Measurements from ENCODE around the gene SPACA9. TPM values are rescaled to one million over a fixed set of nuclear protein-coding genes. Genes with fewer than 3 reads are reported as not detected.
A peak's percentile ranks its signal among the peaks of the same experiment; 100 is the strongest.

Gene SPACA9
- polyA plus RNA-seq, 6 donors from 2014 or later, result 1.9 to 5.8 (median 3.5) TPM

DNA sequence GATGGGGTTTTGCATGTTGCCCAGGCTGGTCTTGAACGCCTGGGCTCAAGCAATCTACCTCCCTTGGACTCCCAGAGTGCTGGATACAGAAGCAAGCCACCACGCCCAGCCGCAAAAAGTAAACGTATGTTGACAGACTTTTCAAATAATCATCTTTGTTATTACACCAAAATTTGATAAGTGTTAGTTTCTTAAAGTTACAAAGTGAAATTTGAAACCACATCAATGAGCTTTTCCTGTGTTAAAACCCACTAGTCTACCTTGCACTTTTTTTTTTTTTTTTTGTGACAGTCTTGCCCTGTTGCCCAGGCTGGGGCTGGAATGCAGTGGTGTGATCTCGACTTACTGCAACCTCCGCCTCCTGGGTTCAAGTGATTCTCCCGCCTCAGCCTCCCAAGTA lies 29.9 kb downstream of the SPACA9 start:
- H3K27me3 Mint-ChIP-seq, result no peaks in the 10 kb centered on the region
- H3K4me1 Mint-ChIP-seq, result no peaks in the 10 kb centered on the region
- no peak for ATAC-seq (ENCODE audit: low read depth in 2 of 2)
- DNase-seq, result no peak
- peaks cover 8 to 27% of the 10 kb centered on the region in 2 donors for H3K36me3 Mint-ChIP-seq
- H3K9me3 Mint-ChIP-seq, result no peaks in the 10 kb centered on the region
- no peak overlapping the region for H3K27ac Mint-ChIP-seq
- no peak overlapping the region for H3K4me3 Mint-ChIP-seq

DNA sequence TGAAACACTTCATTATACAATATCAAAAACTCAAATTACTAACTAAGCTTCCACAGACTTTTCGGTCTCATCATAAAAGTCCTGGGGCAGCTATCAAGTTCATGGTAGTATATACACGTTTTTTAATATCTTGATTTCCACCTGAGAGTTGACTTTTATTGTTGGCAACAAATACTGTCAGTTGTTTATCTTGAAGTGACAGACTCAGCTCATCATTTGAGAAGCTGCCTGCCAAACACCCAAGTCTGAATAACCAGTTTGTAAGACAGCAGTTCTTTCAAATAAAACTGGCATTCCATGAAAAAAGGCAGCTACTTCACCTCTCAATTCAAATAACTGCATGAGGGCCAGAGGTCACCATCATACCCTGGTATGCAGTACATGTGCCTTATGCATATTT lies 30.6 kb downstream of the SPACA9 start:
- Mint-ChIP-seq H3K9me3 (no peaks in the 10 kb centered on the region), H3K27me3 (no peaks in the 10 kb centered on the region), H3K4me3 (no peak overlapping the region), H3K36me3 (peaks cover 8 to 27% of the 10 kb centered on the region in 2 donors), H3K4me1 (no peaks in the 10 kb centered on the region), H3K27ac (no peak overlapping the region)
- DNase-seq (no peak), ATAC-seq (ENCODE audit: low read depth in 2 of 2) (no peak)

GRCh38 chr9:132910376-132910775 lies 31.7 kb downstream of the SPACA9 start:
- Mint-ChIP-seq H3K27me3 (no peaks in the 10 kb centered on the region), H3K27ac (no peak overlapping the region), H3K4me3 (no peak overlapping the region), H3K36me3 (peaks cover 8 to 29% of the 10 kb centered on the region in 2 donors), H3K9me3 (no peaks in the 10 kb centered on the region), H3K4me1 (no peaks in the 10 kb centered on the region)
- ATAC-seq (ENCODE audit: low read depth in 2 of 2) (no peak), DNase-seq (no peak)

GRCh38 chr9:132912131-132912530 lies 33.4 kb downstream of the SPACA9 start:
- H3K4me1 Mint-ChIP-seq, result no peaks in the 10 kb centered on the region
- H3K36me3 Mint-ChIP-seq, result peaks cover 18 to 44% of the 10 kb centered on the region in 2 donors
- H3K27ac Mint-ChIP-seq, result no peak overlapping the region
- ATAC-seq (ENCODE audit: low read depth in 2 of 2), result no peak
- no peaks in the 10 kb centered on the region for H3K27me3 Mint-ChIP-seq
- DNase-seq, result no peak
- no peak overlapping the region for H3K4me3 Mint-ChIP-seq
- H3K9me3 Mint-ChIP-seq, result peaks cover 0 to 3% (median 0%) of the 10 kb centered on the region in 7 donors

DNA sequence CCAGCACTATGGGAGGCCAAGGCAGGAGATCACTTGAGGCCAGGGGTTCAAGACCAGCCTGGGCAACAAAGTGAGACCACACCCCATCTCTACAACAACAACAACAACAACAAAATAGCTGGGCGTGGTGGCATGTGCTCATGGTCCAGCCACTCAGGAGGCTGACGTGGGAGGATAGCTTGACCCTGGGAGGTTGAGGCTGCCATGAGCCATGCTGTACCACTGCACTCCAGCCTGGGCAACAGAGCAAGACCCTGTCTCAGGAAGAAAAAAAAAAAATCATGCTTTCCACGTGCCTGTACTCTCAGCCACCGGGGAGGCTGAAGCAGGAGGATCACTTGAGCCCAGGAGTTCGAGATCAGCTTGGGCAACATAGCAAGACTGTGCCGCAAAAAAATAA lies 36.2 kb downstream of the SPACA9 start:
- Mint-ChIP-seq H3K27ac (peak overlapping the region in 1 of 6 donors; percentile 20), H3K27me3 (no peaks in the 10 kb centered on the region), H3K36me3 (peaks cover 45 to 55% of the 10 kb centered on the region in 2 donors), H3K4me1 (no peaks in the 10 kb centered on the region), H3K9me3 (peaks cover 0 to 3% (median 0%) of the 10 kb centered on the region in 7 donors), H3K4me3 (no peak overlapping the region)
- no peak for DNase-seq
- no peak for ATAC-seq (ENCODE audit: low read depth in 2 of 2)

- DNase-seq, result no peak
- Mint-ChIP-seq H3K27ac (no peak overlapping the region), H3K4me1 (no peaks in the 10 kb centered on the region)
Observed at GRCh38 chr9:132919614-132920268, 41.0 kb downstream of the SPACA9 start.

DNA sequence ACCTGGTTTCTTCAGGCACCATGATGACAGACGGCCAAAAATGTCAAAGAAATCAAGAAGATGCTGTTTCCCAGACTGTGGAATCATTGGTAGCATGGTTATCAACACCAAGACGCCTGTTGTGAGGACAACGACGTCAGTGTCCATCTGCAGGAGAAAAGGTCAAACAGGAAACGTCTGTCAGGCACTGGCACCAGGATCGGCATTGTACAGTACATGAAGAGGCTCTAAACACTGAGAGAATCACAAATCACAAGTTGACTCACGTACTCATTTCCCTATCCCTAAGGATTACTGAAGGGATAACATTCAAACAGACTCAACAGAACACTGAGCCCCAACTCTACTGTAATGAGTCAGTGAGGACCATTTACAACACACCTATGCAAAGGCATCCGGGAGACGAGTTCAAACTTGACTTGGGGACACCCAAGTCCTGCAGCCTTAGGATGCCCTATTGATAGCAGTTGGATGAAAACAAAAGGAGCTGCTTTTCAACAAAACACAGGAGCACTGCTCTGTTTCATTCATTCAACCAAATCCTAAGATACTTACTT lies 44.7 kb downstream of the SPACA9 start:
- no peaks in the 10 kb centered on the region for H3K9me3 Mint-ChIP-seq
- no peaks in the 10 kb centered on the region for H3K4me1 Mint-ChIP-seq
- no peak for DNase-seq
- H3K27me3 Mint-ChIP-seq, result no peaks in the 10 kb centered on the region
- no peak overlapping the region for H3K27ac Mint-ChIP-seq
- H3K4me3 Mint-ChIP-seq, result no peak overlapping the region
- ATAC-seq (ENCODE audit: low read depth in 2 of 2), result no peak
- peaks cover 52 to 55% of the 10 kb centered on the region in 2 donors for H3K36me3 Mint-ChIP-seq

More at GRCh38 chr9:132919614-132920268, 41.0 kb downstream of the SPACA9 start:
- Mint-ChIP-seq H3K9me3 (peaks cover 0 to 3% (median 0%) of the 10 kb centered on the region in 7 donors), H3K4me3 (no peak overlapping the region), H3K36me3 (peaks cover 65 to 68% of the 10 kb centered on the region in 2 donors), H3K27me3 (no peaks in the 10 kb centered on the region)
- no peak for ATAC-seq (ENCODE audit: low read depth in 2 of 2)

GRCh38 chr9:132927704-132928103 lies 49.0 kb downstream of the SPACA9 start:
- Mint-ChIP-seq H3K4me3 (no peak overlapping the region), H3K4me1 (peaks cover 0 to 9% (median 0%) of the 10 kb centered on the region in 3 donors), H3K9me3 (no peaks in the 10 kb centered on the region), H3K27ac (no peak overlapping the region), H3K27me3 (no peaks in the 10 kb centered on the region), H3K36me3 (peaks cover 16 to 30% of the 10 kb centered on the region in 2 donors)
- ATAC-seq (ENCODE audit: low read depth in 2 of 2) (no peak), DNase-seq (no peak)

DNA sequence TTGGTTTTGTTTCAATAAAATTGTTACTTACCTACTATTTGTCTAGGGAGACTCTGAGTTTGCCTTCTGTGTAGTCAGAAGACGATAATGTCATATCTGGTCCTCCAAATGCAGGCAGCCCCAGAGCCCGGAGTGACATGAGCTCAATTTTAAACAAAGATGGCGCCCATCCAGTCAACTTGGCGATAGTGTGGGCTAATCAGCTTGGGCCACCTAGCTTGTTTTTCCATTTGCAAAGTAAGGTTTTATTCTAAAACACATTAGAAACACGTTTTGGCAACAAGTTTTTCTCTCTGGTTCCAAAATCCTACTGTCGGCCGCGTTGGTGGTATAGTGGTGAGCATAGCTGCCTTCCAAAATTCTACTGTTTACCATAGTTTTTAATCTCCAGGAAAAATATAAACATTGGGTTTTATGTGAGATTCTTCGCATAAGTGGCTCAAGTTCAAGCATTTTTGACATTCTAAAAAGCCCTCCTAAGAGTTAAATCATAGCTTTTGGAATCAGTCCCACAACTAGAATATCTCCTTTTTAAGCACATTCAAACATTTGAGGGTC lies 52.6 kb downstream of the SPACA9 start:
- Mint-ChIP-seq H3K9me3 (no peaks in the 10 kb centered on the region), H3K27me3 (no peaks in the 10 kb centered on the region), H3K27ac (no peak overlapping the region), H3K36me3 (peaks cover 9 to 21% of the 10 kb centered on the region in 2 donors), H3K4me1 (peaks cover 5 to 17% (median 7%) of the 10 kb centered on the region in 3 donors), H3K4me3 (no peak overlapping the region)
- ATAC-seq (ENCODE audit: low read depth in 2 of 2) (no peak), DNase-seq (no peak)

DNA sequence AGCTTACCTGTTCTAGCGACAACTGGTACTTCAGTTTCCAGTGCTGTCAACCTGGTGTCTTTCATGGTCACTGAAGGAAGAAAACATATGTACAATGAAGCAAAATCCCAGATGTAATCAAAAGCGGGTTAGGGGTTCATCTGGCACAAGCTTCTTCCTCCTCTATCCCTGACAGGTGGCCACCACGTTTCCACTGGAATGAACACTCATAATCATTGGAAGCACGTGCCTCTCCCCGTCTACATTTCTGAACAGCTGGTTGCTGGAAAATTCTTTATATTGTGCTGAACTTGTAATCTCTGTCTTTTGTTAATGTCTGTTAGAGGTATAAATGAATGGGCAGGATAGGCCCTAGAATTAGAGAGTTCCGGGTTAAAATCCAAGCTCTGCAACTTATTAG lies 56.3 kb downstream of the SPACA9 start:
- peaks cover 5 to 18% (median 14%) of the 10 kb centered on the region in 3 donors for H3K4me1 Mint-ChIP-seq
- no peak overlapping the region for H3K4me3 Mint-ChIP-seq
- no peak for DNase-seq
- no peaks in the 10 kb centered on the region for H3K9me3 Mint-ChIP-seq
- no peaks in the 10 kb centered on the region for H3K27me3 Mint-ChIP-seq
- H3K27ac Mint-ChIP-seq, result no peak overlapping the region
- H3K36me3 Mint-ChIP-seq, result peaks cover 0 to 18% of the 10 kb centered on the region in 2 donors
- no peak for ATAC-seq (ENCODE audit: low read depth in 2 of 2)

DNA sequence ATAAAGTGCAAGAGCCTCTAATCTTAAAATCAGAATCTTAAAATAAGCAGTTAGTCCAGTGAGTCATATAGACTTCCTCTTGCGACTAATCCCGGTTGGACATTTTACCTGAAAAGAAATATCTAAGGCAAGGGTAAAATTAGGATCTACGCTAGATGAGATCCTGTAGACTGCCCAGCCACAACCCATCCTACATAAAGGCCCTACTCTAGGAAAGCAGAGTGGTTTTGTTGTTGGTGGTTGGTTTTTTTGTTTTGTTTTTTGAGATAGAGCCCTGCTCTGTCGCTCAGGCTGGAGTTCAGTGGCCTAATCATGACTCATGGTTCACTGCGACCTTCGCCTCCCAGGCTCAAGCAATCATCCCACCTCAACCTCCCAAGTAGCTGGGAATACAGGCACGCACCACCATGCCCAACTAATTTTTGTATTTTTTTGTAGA lies 58.8 kb downstream of the SPACA9 start:
- DNase-seq, result no peak
- no peak overlapping the region for H3K4me3 Mint-ChIP-seq
- peaks cover 0 to 11% of the 10 kb centered on the region in 2 donors for H3K36me3 Mint-ChIP-seq
- H3K9me3 Mint-ChIP-seq, result no peaks in the 10 kb centered on the region
- peaks cover 5 to 14% (median 11%) of the 10 kb centered on the region in 3 donors for H3K4me1 Mint-ChIP-seq
- no peak for ATAC-seq (ENCODE audit: low read depth in 2 of 2)
- H3K27ac Mint-ChIP-seq, result no peak overlapping the region
- no peaks in the 10 kb centered on the region for H3K27me3 Mint-ChIP-seq

- Mint-ChIP-seq H3K4me1 (peaks cover 16 to 23% (median 17%) of the 10 kb centered on the region in 3 donors), H3K4me3 (peak overlapping the region in 1 of 8 donors; percentile 37), H3K27me3 (no peaks in the 10 kb centered on the region), H3K36me3 (peaks cover 0 to 11% of the 10 kb centered on the region in 2 donors), H3K9me3 (no peaks in the 10 kb centered on the region), H3K27ac (no peak overlapping the region)
- no peak for DNase-seq
- no peak for ATAC-seq (ENCODE audit: low read depth in 2 of 2)
Observed at GRCh38 chr9:132939169-132939568, 60.5 kb downstream of the SPACA9 start.

All from naive B cell (primary cell).